Loucy (cell line): ENCODE results near the gene CRYBA2.

Experiments
- EZH2phosphoT487 ChIP-seq: fragments of 200-600 bp; IDR thresholded peaks from 2 replicates; pipeline ENCODE4 v1.6.1; 2018; ENCODE audit warnings: antibody characterized with exemption, mild to moderate bottlenecking, moderate library complexity, borderline replicate concordance
- TF ChIP-seq, protein P1 (sequence below): fragments of 200-600 bp; sonication (generic); conservative IDR thresholded peaks from 2 replicates; pipeline ENCODE4 v1.5.1; 2014; ENCODE audit warnings: mild to moderate bottlenecking, antibody characterized with exemption, low read length

DNA sequence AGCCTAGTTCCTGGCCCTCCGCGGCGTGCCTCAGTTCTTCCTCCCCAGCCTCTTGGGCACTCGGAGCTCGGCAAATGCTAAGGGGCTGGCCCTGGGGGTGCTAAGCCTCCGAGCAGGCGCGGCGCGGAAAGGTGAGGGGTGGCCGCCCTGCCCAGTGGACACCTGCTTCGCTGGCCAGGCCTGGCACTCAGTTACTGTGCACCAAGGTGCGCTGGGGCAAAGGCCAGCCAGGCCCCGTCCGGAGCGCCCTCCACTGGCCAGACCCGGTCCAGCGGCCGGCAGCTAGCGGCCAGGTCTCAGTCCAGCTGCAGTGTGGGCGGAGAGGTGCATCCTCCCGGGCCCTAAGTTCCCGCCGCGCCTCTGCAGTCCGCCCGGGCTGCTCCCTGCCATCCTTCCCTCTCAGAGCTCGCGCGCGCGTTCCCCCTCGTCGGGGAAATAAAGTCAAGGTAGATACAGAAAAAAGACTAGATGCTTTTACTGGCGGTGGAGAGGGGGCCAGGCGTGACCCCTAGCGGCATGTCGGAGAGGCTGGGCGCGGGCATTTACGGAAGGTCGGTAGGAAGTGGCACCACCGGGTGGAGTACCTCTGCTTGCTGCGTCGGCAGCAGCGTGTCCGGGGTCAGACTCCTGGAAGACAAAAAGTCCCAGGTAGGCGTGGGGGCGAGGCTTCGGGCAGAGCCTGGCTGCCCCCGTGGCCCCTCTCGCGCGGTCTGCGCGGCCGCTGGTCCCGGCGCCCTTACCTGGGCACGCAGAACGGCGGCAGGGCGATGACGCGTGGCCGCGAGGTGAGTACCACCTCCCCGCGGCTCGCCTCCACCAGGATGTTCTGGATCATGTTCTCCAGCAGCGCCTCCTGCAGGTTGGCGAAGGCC lies 9.4 kb upstream of the CRYBA2 start:
- TF ChIP-seq, protein P1, sequence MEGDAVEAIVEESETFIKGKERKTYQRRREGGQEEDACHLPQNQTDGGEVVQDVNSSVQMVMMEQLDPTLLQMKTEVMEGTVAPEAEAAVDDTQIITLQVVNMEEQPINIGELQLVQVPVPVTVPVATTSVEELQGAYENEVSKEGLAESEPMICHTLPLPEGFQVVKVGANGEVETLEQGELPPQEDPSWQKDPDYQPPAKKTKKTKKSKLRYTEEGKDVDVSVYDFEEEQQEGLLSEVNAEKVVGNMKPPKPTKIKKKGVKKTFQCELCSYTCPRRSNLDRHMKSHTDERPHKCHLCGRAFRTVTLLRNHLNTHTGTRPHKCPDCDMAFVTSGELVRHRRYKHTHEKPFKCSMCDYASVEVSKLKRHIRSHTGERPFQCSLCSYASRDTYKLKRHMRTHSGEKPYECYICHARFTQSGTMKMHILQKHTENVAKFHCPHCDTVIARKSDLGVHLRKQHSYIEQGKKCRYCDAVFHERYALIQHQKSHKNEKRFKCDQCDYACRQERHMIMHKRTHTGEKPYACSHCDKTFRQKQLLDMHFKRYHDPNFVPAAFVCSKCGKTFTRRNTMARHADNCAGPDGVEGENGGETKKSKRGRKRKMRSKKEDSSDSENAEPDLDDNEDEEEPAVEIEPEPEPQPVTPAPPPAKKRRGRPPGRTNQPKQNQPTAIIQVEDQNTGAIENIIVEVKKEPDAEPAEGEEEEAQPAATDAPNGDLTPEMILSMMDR, result peak; percentile 16; the same call in 1 of the 2 replicates
- no peak for TF ChIP-seq EZH2phosphoT487
